SK-N-SH treated with all-trans-retinoic acid at 6 μM for 48 hours (cell line): Measurements from ENCODE around the gene MVD.

Experiments used
- ATAC-seq: fragments of 200-7000 bp; cut with Tn5 transposase; 3 replicates; pipeline ENCODE4 v1.9.1; 2020; ENCODE audit warnings: mild to moderate bottlenecking, moderate library complexity
- ARNTL ChIP-seq: fragments of 450-650 bp; formaldehyde crosslinking; IDR thresholded peaks from 2 replicates; pipeline ENCODE4 v1.5.0; 2020; ENCODE audit warnings: low read depth, mild to moderate bottlenecking, moderate library complexity, borderline replicate concordance
- BACH2 ChIP-seq: fragments of 250-450 bp; sonication (Bioruptor Pico); IDR thresholded peaks from 2 replicates; pipeline ENCODE4 v1.9.0; 2021; ENCODE audit warnings: mild to moderate bottlenecking, borderline replicate concordance
- CSDC2 ChIP-seq: fragments of 250-450 bp; sonication (Bioruptor Pico); IDR thresholded peaks from 2 replicates; pipeline ENCODE4 v1.5.0; 2020; ENCODE audit warnings: mild to moderate bottlenecking, moderate library complexity
- CSRNP3 ChIP-seq: fragments of 250-450 bp; sonication (Bioruptor Pico); IDR thresholded peaks from 2 replicates; pipeline ENCODE4 v1.5.1; 2021; ENCODE audit warnings: mild to moderate bottlenecking, moderate library complexity
- ESRRG ChIP-seq: fragments of 250-450 bp; sonication (Bioruptor Pico); IDR thresholded peaks from 2 replicates; pipeline ENCODE4 v1.6.1; 2021; ENCODE audit warnings: mild to moderate bottlenecking
- GLIS3 ChIP-seq: fragments of 250-450 bp; sonication (Bioruptor Pico); IDR thresholded peaks from 2 replicates; pipeline ENCODE4 v1.5.0; 2020; ENCODE audit warnings: mild to moderate bottlenecking, moderate library complexity
- ISL1 ChIP-seq: fragments of 250-450 bp; sonication (Bioruptor Pico); IDR thresholded peaks from 2 replicates; pipeline ENCODE4 v2.1.2; 2022; ENCODE audit warnings: mild to moderate bottlenecking, moderate library complexity
- OSR1 ChIP-seq: fragments of 250-450 bp; sonication (Bioruptor Pico); IDR thresholded peaks from 2 replicates; pipeline ENCODE4 v1.8.0; 2022; ENCODE audit warnings: moderate library complexity, mild to moderate bottlenecking, inconsistent platforms
- PPARA ChIP-seq: fragments of 250-450 bp; sonication (Bioruptor Pico); IDR thresholded peaks from 2 replicates; pipeline ENCODE4 v1.5.0; 2020; ENCODE audit warnings: mild to moderate bottlenecking, borderline replicate concordance
- RARB ChIP-seq: fragments of 250-450 bp; sonication (Bioruptor Pico); IDR thresholded peaks from 2 replicates; pipeline ENCODE4 v1.8.0; 2021; ENCODE audit warnings: mild to moderate bottlenecking, moderate library complexity
- TCF4 ChIP-seq: fragments of 250-450 bp; sonication (Bioruptor Pico); IDR thresholded peaks from 2 replicates; pipeline ENCODE4 v1.8.0; 2021; ENCODE audit warnings: mild to moderate bottlenecking, moderate library complexity, borderline replicate concordance
- TOX ChIP-seq: fragments of 250-450 bp; sonication (Bioruptor Pico); IDR thresholded peaks from 2 replicates; pipeline ENCODE4 v1.8.0; 2021; ENCODE audit warnings: mild to moderate bottlenecking, moderate library complexity, borderline replicate concordance
- TSHZ2 ChIP-seq: fragments of 250-450 bp; sonication (Bioruptor Pico); IDR thresholded peaks from 2 replicates; pipeline ENCODE4 v1.5.0; 2020; ENCODE audit warnings: mild to moderate bottlenecking, moderate library complexity
- ZC3H10 ChIP-seq: fragments of 250-450 bp; sonication (Bioruptor Pico); IDR thresholded peaks from 2 replicates; pipeline ENCODE4 v1.5.1; 2021; ENCODE audit warnings: mild to moderate bottlenecking, moderate library complexity
- ZFP3 ChIP-seq: fragments of 250-450 bp; sonication (Bioruptor Pico); IDR thresholded peaks from 2 replicates; pipeline ENCODE4 v1.5.0; 2020; ENCODE audit warnings: mild to moderate bottlenecking, moderate library complexity
- ZNF565 ChIP-seq: fragments of 450-650 bp; formaldehyde crosslinking; conservative IDR thresholded peaks from 2 replicates; pipeline ENCODE4 v1.5.0; 2020; ENCODE audit warnings: low read depth, mild to moderate bottlenecking, moderate library complexity
- ZNF70 ChIP-seq: fragments of 450-650 bp; formaldehyde crosslinking; IDR thresholded peaks from 2 replicates; pipeline ENCODE4 v1.5.0; 2020; ENCODE audit warnings: mild to moderate bottlenecking, moderate library complexity
- ZNF8 ChIP-seq: fragments of 450-650 bp; formaldehyde crosslinking; IDR thresholded peaks from 2 replicates; pipeline ENCODE4 v1.5.0; 2020; ENCODE audit warnings: mild to moderate bottlenecking, moderate library complexity
- TF ChIP-seq, protein P1 (sequence below): fragments of 250-450 bp; sonication (Bioruptor Pico); IDR thresholded peaks from 2 replicates; pipeline ENCODE4 v1.5.1; 2020; ENCODE audit warnings: low read depth, mild to moderate bottlenecking, moderate library complexity
- TF ChIP-seq, protein P2 (sequence below): fragments of 250-450 bp; sonication (Bioruptor Pico); IDR thresholded peaks from 2 replicates; pipeline ENCODE4 v1.8.0; 2021; ENCODE audit warnings: low read depth, mild to moderate bottlenecking, moderate library complexity, borderline replicate concordance

The MVD gene

DNA sequence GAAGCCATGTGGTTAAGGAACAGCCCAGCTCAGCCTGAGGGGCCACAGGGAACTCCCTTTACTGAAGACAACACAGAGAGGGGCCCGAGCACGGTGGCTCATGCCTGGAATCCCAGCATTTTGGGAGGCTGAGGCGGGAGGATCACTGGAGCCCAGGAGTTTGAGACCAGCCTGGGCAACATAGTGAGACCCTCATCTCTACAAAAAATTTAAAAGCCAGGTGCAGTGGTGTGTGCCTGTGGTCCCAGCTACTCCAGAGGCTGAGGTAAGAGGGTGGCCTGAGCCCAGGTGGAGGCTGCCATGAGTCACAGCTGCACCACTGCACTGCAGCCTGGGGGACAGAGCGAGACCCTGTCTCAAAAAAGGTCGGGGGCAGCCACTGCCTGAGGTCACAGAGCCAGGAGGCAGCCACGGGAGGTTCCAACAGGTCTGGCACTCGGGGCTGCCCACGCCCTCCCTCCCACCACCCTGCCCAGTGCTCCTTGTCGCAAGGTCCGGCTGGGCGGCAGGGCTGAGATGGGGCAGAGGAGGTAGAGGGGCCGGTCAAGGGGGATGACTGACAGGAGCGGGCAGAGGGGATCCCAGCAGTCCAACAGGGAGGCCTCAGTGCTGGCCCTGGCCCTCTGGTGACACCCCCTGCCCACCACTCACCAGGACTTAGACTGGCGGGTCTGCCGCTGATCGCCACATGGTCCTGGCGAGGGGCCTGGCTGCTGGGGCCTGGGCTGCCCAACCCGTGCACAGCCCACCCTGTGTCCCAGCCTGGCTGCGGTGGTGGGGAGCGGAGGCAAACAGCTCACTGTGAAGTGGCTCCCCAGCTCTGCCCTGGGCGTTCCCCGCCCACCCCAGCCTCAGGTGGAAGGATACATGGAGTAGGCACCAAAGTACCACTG, 15.5 kb downstream of the MVD start:
- ATAC-seq, result no peak

DNA sequence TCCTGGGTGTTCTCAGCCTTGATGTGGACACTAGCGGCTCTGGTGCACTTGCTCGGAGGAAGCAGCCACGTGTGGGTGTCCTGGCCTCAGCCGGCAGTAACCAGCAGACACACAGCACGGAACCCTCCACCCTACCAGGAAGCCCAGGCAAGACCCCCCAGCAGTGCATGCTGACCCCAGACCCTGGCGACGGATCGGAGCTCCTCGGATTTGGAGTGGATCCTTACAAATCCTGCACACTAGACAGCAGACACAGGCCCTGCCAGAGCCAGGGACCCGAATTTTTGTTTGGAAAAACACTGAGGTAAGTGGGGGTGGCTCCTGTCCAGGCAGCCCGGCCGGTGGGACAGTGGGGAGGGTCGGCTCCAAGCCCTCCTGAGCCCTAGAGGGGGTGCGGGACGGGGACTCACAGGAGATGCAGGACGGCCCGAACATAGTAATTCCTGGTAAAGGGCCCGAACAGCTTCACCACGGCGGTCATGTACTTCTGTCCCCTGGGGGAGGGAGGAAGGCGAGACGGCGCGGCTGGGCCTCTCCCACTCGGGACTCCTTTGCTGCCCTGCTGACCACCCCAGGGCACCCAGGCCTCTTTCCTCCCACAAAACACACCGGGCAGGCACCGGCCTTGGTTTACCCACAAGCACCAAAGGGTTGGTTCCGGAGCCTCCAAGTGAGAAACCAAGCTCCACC, 16.4 kb downstream of the MVD start:
- no peak for ATAC-seq
- no peak for TF ChIP-seq ISL1 (CRISPR knock-in tag)
- no peak for TF ChIP-seq ZC3H10 (CRISPR knock-in tag)
- no peak for TF ChIP-seq CSDC2 (CRISPR knock-in tag)
- no peak for TF ChIP-seq OSR1 (CRISPR knock-in tag)
- TF ChIP-seq GLIS3, result no peak
- no peak for TF ChIP-seq ZFP3 (CRISPR knock-in tag)
- TF ChIP-seq RARB (CRISPR knock-in tag), result no peak
- TF ChIP-seq ZNF565, result no peak
- no peak for TF ChIP-seq ZNF8 (CRISPR knock-in tag)
- no peak for TF ChIP-seq TOX (CRISPR knock-in tag)
- TF ChIP-seq TSHZ2 (CRISPR knock-in tag), result no peak
- TF ChIP-seq CSRNP3, result no peak

More for the DNA sequence above, 15.5 kb downstream of the MVD start:
- no peak for TF ChIP-seq ZC3H10 (CRISPR knock-in tag)
- TF ChIP-seq RARB (CRISPR knock-in tag), result no peak
- TF ChIP-seq TCF4, result no peak
- TF ChIP-seq PPARA (CRISPR knock-in tag), result no peak
- no peak for TF ChIP-seq CSRNP3
- no peak for TF ChIP-seq ESRRG (CRISPR knock-in tag)
- no peak for TF ChIP-seq ARNTL (CRISPR knock-in tag)
- TF ChIP-seq TSHZ2 (CRISPR knock-in tag), result no peak
- TF ChIP-seq, protein P1, sequence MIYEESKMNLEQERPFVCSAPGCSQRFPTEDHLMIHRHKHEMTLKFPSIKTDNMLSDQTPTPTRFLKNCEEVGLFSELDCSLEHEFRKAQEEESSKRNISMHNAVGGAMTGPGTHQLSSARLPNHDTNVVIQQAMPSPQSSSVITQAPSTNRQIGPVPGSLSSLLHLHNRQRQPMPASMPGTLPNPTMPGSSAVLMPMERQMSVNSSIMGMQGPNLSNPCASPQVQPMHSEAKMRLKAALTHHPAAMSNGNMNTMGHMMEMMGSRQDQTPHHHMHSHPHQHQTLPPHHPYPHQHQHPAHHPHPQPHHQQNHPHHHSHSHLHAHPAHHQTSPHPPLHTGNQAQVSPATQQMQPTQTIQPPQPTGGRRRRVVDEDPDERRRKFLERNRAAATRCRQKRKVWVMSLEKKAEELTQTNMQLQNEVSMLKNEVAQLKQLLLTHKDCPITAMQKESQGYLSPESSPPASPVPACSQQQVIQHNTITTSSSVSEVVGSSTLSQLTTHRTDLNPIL (CRISPR knock-in tag), result no peak
- TF ChIP-seq ISL1 (CRISPR knock-in tag), result no peak
- TF ChIP-seq, protein P2, sequence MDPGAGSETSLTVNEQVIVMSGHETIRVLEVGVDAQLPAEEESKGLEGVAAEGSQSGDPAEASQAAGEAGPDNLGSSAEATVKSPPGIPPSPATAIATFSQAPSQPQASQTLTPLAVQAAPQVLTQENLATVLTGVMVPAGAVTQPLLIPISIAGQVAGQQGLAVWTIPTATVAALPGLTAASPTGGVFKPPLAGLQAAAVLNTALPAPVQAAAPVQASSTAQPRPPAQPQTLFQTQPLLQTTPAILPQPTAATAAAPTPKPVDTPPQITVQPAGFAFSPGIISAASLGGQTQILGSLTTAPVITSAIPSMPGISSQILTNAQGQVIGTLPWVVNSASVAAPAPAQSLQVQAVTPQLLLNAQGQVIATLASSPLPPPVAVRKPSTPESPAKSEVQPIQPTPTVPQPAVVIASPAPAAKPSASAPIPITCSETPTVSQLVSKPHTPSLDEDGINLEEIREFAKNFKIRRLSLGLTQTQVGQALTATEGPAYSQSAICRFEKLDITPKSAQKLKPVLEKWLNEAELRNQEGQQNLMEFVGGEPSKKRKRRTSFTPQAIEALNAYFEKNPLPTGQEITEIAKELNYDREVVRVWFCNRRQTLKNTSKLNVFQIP (CRISPR knock-in tag), result no peak
- no peak for TF ChIP-seq BACH2
- TF ChIP-seq ZNF70 (CRISPR knock-in tag), result no peak
- no peak for TF ChIP-seq CSDC2 (CRISPR knock-in tag)
- no peak for TF ChIP-seq OSR1 (CRISPR knock-in tag)
- no peak for TF ChIP-seq ZNF565
